SU-DHL-6 (cell line): ENCODE results near the gene GMDS.

Source experiments
- H2AFZ ChIP-seq: fragments of 200-600 bp; sonication (generic); 2 replicates; pipeline ENCODE4 v1.6.1; 2014; ENCODE audit warnings: low read depth, mild to moderate bottlenecking, moderate library complexity, mixed read lengths, antibody characterized with exemption, low read length; ENCODE audit not compliant: severe bottlenecking
- H3F3A ChIP-seq: fragments of 200-600 bp; shearing (Covaris generic); 2 replicates; pipeline ENCODE4 v1.6.0; 2016; ENCODE audit warnings: antibody characterized with exemption, mild to moderate bottlenecking; ENCODE audit not compliant: insufficient read depth
- H3K27ac ChIP-seq: fragments of 200-600 bp; sonication (generic); 2 replicates; pipeline ENCODE4 v1.5.1; 2016; ENCODE audit warnings: low read depth, mild to moderate bottlenecking, low read length, moderate library complexity, mixed read lengths
- H3K27me3 ChIP-seq: fragments of 200-600 bp; sonication (generic), shearing (Covaris generic); 2 replicates; pipeline ENCODE4 v1.6.0; 2014; ENCODE audit warnings: mild to moderate bottlenecking, low read length
- H3K36me3 ChIP-seq: fragments of 200-600 bp; sonication (generic); 2 replicates; pipeline ENCODE4 v1.6.1; 2014; ENCODE audit warnings: mild to moderate bottlenecking, low read length, mixed read lengths
- H3K4me2 ChIP-seq: fragments of 300-600, 200-600 bp; shearing (Covaris generic), sonication (generic); 2 replicates; pipeline ENCODE4 v1.6.0; 2014; ENCODE audit warnings: low read length, low read depth, mild to moderate bottlenecking; ENCODE audit not compliant: poor library complexity, severe bottlenecking
- H3K4me3 ChIP-seq: fragments of 200-600 bp; sonication (generic); 2 replicates; pipeline ENCODE4 v1.5.1; 2014; ENCODE audit warnings: antibody characterized with exemption, low read length, mild to moderate bottlenecking, mixed read lengths; ENCODE audit not compliant: insufficient read depth, poor library complexity, severe bottlenecking
- H3K79me2 ChIP-seq: fragments of 200-600 bp; sonication (generic); 2 replicates; pipeline ENCODE4 v1.6.1; 2014; ENCODE audit warnings: mild to moderate bottlenecking, low read length, moderate library complexity; ENCODE audit not compliant: insufficient read depth
- H3K9ac ChIP-seq: fragments of 200-600 bp; sonication (generic); 2 replicates; pipeline ENCODE4 v1.7.0; 2014; ENCODE audit warnings: mild to moderate bottlenecking, low read length
- H3K9me2 ChIP-seq: fragments of 200-600 bp; sonication (generic); replicated peaks from 2 replicates; pipeline ENCODE4 v1.6.1; 2014; ENCODE audit warnings: low read length; ENCODE audit not compliant: insufficient read depth
- H3K9me3 ChIP-seq: fragments of 200-600 bp; sonication (generic); 2 replicates; pipeline ENCODE4 v1.6.1; 2014; ENCODE audit warnings: low read length, mixed read lengths; ENCODE audit not compliant: insufficient read depth
- H4K20me1 ChIP-seq: fragments of 200-600 bp; sonication (generic); 2 replicates; pipeline ENCODE4 v1.6.1; 2014; ENCODE audit warnings: low read depth, mild to moderate bottlenecking, antibody characterized with exemption, low read length, moderate library complexity, mixed read lengths
- CTCF ChIP-seq: fragments of 200-600 bp; sonication (generic); IDR thresholded peaks from one replicate; pipeline ENCODE4 v1.5.1; 2017; ENCODE audit warnings: antibody characterized with exemption, mild to moderate bottlenecking, low read length, moderate library complexity; ENCODE audit not compliant: insufficient read depth, poor library complexity, severe bottlenecking
- EZH2phosphoT487 ChIP-seq: fragments of 200-600 bp; sonication (generic), shearing (Covaris generic); conservative IDR thresholded peaks from 2 replicates; pipeline ENCODE4 v1.6.1; 2018; ENCODE audit warnings: mild to moderate bottlenecking, antibody characterized with exemption, low read length, moderate library complexity, mixed read lengths

GMDS gene

GRCh38 chr6:2125158-2125557, 120.2 kb downstream of the GMDS start:
- Histone ChIP-seq H4K20me1 (peaks cover 12% of the 10 kb centered on the region), H3F3A (no peaks in the 10 kb centered on the region), H3K27me3 (no peaks in the 10 kb centered on the region), H3K4me3 (no peak overlapping the region), H3K9me2 (no peaks in the 10 kb centered on the region), H3K27ac (no peak overlapping the region), H3K4me2 (no peak overlapping the region), H2AFZ (no peak overlapping the region), H3K9ac (no peak overlapping the region), H3K36me3 (no peaks in the 10 kb centered on the region), H3K79me2 (no peaks in the 10 kb centered on the region), H3K9me3 (no peaks in the 10 kb centered on the region)
- TF ChIP-seq EZH2phosphoT487 (no peak), CTCF (no peak)

- TF ChIP-seq CTCF (no peak), EZH2phosphoT487 (no peak)
- Histone ChIP-seq H3F3A (no peaks in the 10 kb centered on the region), H3K27me3 (no peaks in the 10 kb centered on the region), H2AFZ (no peak overlapping the region), H3K9me3 (no peaks in the 10 kb centered on the region), H3K27ac (no peak overlapping the region), H3K36me3 (no peaks in the 10 kb centered on the region), H3K9ac (no peak overlapping the region), H4K20me1 (peaks cover 6% of the 10 kb centered on the region; the same call in 1 of the 2 replicates), H3K9me2 (no peaks in the 10 kb centered on the region), H3K4me3 (no peak overlapping the region), H3K79me2 (no peaks in the 10 kb centered on the region), H3K4me2 (no peak overlapping the region)
Measured at GRCh38 chr6:2124260-2124709, 121.1 kb downstream of the GMDS start.

GRCh38 chr6:2120912-2121311, 124.5 kb downstream of the GMDS start:
- H2AFZ ChIP-seq: no peak overlapping the region
- no peaks in the 10 kb centered on the region for H3K9me3 ChIP-seq
- H3K36me3 ChIP-seq: no peaks in the 10 kb centered on the region
- no peaks in the 10 kb centered on the region for H3K27me3 ChIP-seq
- TF ChIP-seq EZH2phosphoT487 (no peak), CTCF (no peak)
- H3K9me2 ChIP-seq: no peaks in the 10 kb centered on the region
- H3F3A ChIP-seq: no peaks in the 10 kb centered on the region
- H4K20me1 ChIP-seq: no peaks in the 10 kb centered on the region
- H3K4me3 ChIP-seq: no peak overlapping the region
- no peak overlapping the region for H3K9ac ChIP-seq
- no peak overlapping the region for H3K27ac ChIP-seq
- H3K4me2 ChIP-seq: no peak overlapping the region
- no peaks in the 10 kb centered on the region for H3K79me2 ChIP-seq

GRCh38 chr6:2119275-2119674, 126.1 kb downstream of the GMDS start:
- TF ChIP-seq EZH2phosphoT487 (no peak), CTCF (no peak)
- Histone ChIP-seq H3K9me2 (no peaks in the 10 kb centered on the region), H4K20me1 (no peaks in the 10 kb centered on the region), H3K27me3 (no peaks in the 10 kb centered on the region), H3K4me2 (no peak overlapping the region), H3K9ac (no peak overlapping the region), H3K79me2 (no peaks in the 10 kb centered on the region), H3F3A (no peaks in the 10 kb centered on the region), H3K27ac (no peak overlapping the region), H3K4me3 (no peak overlapping the region), H3K9me3 (no peaks in the 10 kb centered on the region), H3K36me3 (no peaks in the 10 kb centered on the region), H2AFZ (no peak overlapping the region)
